Right lobe of liver (tissue), 4 donors: Measurements from ENCODE around the gene MET.

Source experiments
- POLR2A ChIP-seq: fragments of 450-650 bp; IDR thresholded peaks from one replicate; pipeline ENCODE4 v1.6.1; 2017; ENCODE audit warnings: antibody characterized with exemption, mild to moderate bottlenecking
- TF ChIP-seq, protein P1 (sequence below), 4 donors: fragments of 200-600 bp in 3 of 4; fragments of 450-650 bp in 1 of 4; IDR thresholded peaks; one replicate each; pipeline versions ENCODE4 v1.5.1 to v1.8.0; 2016 to 2022; ENCODE audit warnings: antibody characterized with exemption in 4 of 4, mild to moderate bottlenecking in 2 of 4
- donor health status: DM: no; HTN: no; CAD: no.
- donor health status: DM: no; HTN: no; CAD: no.
- donor health status: DM: no; HTN: yes; CAD: no.

- no peak for TF ChIP-seq POLR2A
- TF ChIP-seq, protein P1, sequence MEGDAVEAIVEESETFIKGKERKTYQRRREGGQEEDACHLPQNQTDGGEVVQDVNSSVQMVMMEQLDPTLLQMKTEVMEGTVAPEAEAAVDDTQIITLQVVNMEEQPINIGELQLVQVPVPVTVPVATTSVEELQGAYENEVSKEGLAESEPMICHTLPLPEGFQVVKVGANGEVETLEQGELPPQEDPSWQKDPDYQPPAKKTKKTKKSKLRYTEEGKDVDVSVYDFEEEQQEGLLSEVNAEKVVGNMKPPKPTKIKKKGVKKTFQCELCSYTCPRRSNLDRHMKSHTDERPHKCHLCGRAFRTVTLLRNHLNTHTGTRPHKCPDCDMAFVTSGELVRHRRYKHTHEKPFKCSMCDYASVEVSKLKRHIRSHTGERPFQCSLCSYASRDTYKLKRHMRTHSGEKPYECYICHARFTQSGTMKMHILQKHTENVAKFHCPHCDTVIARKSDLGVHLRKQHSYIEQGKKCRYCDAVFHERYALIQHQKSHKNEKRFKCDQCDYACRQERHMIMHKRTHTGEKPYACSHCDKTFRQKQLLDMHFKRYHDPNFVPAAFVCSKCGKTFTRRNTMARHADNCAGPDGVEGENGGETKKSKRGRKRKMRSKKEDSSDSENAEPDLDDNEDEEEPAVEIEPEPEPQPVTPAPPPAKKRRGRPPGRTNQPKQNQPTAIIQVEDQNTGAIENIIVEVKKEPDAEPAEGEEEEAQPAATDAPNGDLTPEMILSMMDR (IDR thresholded peaks at IDR 0.05): no peak
Observed at GRCh38 chr7:116672596-116673456, 830 bp downstream of the MET start.
